Measurements from ENCODE around the gene LSG1.

LSG1 gene

GRCh38 chr3:194713299-194714136 lies 41.5 kb upstream of the LSG1 start:
- no peaks in the 10 kb centered on the region for H3K27me3 ChIP-seq (ENCODE audit: insufficient read depth, low read length)
- H2AFZ ChIP-seq (ENCODE audit: low read length), result no peak overlapping the region
- no peaks in the 10 kb centered on the region for H3F3A ChIP-seq (ENCODE audit: insufficient read depth, low read length)
- no peaks in the 10 kb centered on the region for H3K79me2 ChIP-seq (ENCODE audit: insufficient read depth, low read length)
- H3K27ac ChIP-seq (ENCODE audit: low read depth, low read length, poor library complexity, severe bottlenecking), result no peak overlapping the region
- H3K9me3 ChIP-seq (ENCODE audit: low read length), result no peaks in the 10 kb centered on the region
- no peak overlapping the region for H3K4me2 ChIP-seq (ENCODE audit: low read length)
- no peak overlapping the region for H3K9ac ChIP-seq (ENCODE audit: low read length)
- no peaks in the 10 kb centered on the region for H4K20me1 ChIP-seq (ENCODE audit: insufficient read depth, low read length)
- no peak for TF ChIP-seq EZH2 (IDR thresholded peaks at IDR 0.05; ENCODE audit: borderline replicate concordance, low read length)
- TF ChIP-seq, protein P1, sequence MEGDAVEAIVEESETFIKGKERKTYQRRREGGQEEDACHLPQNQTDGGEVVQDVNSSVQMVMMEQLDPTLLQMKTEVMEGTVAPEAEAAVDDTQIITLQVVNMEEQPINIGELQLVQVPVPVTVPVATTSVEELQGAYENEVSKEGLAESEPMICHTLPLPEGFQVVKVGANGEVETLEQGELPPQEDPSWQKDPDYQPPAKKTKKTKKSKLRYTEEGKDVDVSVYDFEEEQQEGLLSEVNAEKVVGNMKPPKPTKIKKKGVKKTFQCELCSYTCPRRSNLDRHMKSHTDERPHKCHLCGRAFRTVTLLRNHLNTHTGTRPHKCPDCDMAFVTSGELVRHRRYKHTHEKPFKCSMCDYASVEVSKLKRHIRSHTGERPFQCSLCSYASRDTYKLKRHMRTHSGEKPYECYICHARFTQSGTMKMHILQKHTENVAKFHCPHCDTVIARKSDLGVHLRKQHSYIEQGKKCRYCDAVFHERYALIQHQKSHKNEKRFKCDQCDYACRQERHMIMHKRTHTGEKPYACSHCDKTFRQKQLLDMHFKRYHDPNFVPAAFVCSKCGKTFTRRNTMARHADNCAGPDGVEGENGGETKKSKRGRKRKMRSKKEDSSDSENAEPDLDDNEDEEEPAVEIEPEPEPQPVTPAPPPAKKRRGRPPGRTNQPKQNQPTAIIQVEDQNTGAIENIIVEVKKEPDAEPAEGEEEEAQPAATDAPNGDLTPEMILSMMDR (IDR thresholded peaks at IDR 0.05; ENCODE audit: low read length), result no peak
- H3K36me3 ChIP-seq (ENCODE audit: insufficient read depth, low read length), result no peaks in the 10 kb centered on the region
- no peaks in the 10 kb centered on the region for H3K4me1 ChIP-seq (ENCODE audit: insufficient read depth, low read length, severe bottlenecking)
- no peaks in the 10 kb centered on the region for H3K9me2 ChIP-seq (ENCODE audit: low read depth, low read length)
- H3K4me3 ChIP-seq (ENCODE audit: low read depth, low read length, poor library complexity, severe bottlenecking), result no peak overlapping the region

- Histone ChIP-seq H3K4me3 (ENCODE audit: low read depth, low read length, poor library complexity, severe bottlenecking) (no peak overlapping the region), H3K27ac (ENCODE audit: low read depth, low read length, poor library complexity, severe bottlenecking) (no peak overlapping the region), H3K9ac (ENCODE audit: low read length) (no peak overlapping the region), H3K79me2 (ENCODE audit: insufficient read depth, low read length) (no peaks in the 10 kb centered on the region), H3K4me2 (ENCODE audit: low read length) (no peak overlapping the region), H3K9me2 (ENCODE audit: low read depth, low read length) (no peaks in the 10 kb centered on the region), H3F3A (ENCODE audit: insufficient read depth, low read length) (no peaks in the 10 kb centered on the region), H3K27me3 (ENCODE audit: insufficient read depth, low read length) (no peaks in the 10 kb centered on the region), H4K20me1 (ENCODE audit: insufficient read depth, low read length) (no peaks in the 10 kb centered on the region), H3K9me3 (ENCODE audit: low read length) (no peaks in the 10 kb centered on the region), H3K36me3 (ENCODE audit: insufficient read depth, low read length) (no peaks in the 10 kb centered on the region), H3K4me1 (ENCODE audit: insufficient read depth, low read length, severe bottlenecking) (no peaks in the 10 kb centered on the region), H2AFZ (ENCODE audit: low read length) (no peak overlapping the region)
- no peak for TF ChIP-seq EZH2 (IDR thresholded peaks at IDR 0.05; ENCODE audit: borderline replicate concordance, low read length)
- TF ChIP-seq, protein P1 (IDR thresholded peaks at IDR 0.05; ENCODE audit: low read length), result no peak
Measured at GRCh38 chr3:194711913-194712312, 39.9 kb upstream of the LSG1 start.

- 0 out of 2 replicates have a peak, but pooled peaks cover 3% of the 10 kb centered on the region for H3K27me3 ChIP-seq (ENCODE audit: insufficient read depth, low read length)
- no peaks in the 10 kb centered on the region for H3K79me2 ChIP-seq (ENCODE audit: insufficient read depth, low read length)
- H3K36me3 ChIP-seq (ENCODE audit: insufficient read depth, low read length), result no peaks in the 10 kb centered on the region
- no peaks in the 10 kb centered on the region for H4K20me1 ChIP-seq (ENCODE audit: insufficient read depth, low read length)
- no peaks in the 10 kb centered on the region for H3K4me1 ChIP-seq (ENCODE audit: insufficient read depth, low read length, severe bottlenecking)
- H3F3A ChIP-seq (ENCODE audit: insufficient read depth, low read length), result no peaks in the 10 kb centered on the region
- no peak overlapping the region for H3K9ac ChIP-seq (ENCODE audit: low read length)
- no peak overlapping the region for H3K27ac ChIP-seq (ENCODE audit: low read depth, low read length, poor library complexity, severe bottlenecking)
- no peaks in the 10 kb centered on the region for H3K9me3 ChIP-seq (ENCODE audit: low read length)
- H3K4me3 ChIP-seq (ENCODE audit: low read depth, low read length, poor library complexity, severe bottlenecking), result no peak overlapping the region
- H3K4me2 ChIP-seq (ENCODE audit: low read length), result no peak overlapping the region
- no peaks in the 10 kb centered on the region for H3K9me2 ChIP-seq (ENCODE audit: low read depth, low read length)
- no peak overlapping the region for H2AFZ ChIP-seq (ENCODE audit: low read length)
- TF ChIP-seq, protein P1 (IDR thresholded peaks at IDR 0.05; ENCODE audit: low read length), result no peak
- no peak for TF ChIP-seq EZH2 (IDR thresholded peaks at IDR 0.05; ENCODE audit: borderline replicate concordance, low read length)
Measured at GRCh38 chr3:194711286-194711685, 39.3 kb upstream of the LSG1 start.

All from OCI-LY1 (cell line).